ENCODE data around the gene MYBPC2.

- no peak for TF ChIP-seq CTCF (IDR thresholded peaks at IDR 0.05)
- TF ChIP-seq REST (IDR thresholded peaks at IDR 0.05; ENCODE audit: insufficient read depth in 1 of 2, low read depth in 2 of 2, low read length in 1 of 2), result no peak
- no peak for TF ChIP-seq TCF7L2 (IDR thresholded peaks at IDR 0.05; ENCODE audit: low read depth, low read length)
Measured at GRCh38 chr19:50495020-50495531, 62.4 kb downstream of the MYBPC2 start.
